ENCODE results near the gene MYH9.

Gene MYH9

DNA sequence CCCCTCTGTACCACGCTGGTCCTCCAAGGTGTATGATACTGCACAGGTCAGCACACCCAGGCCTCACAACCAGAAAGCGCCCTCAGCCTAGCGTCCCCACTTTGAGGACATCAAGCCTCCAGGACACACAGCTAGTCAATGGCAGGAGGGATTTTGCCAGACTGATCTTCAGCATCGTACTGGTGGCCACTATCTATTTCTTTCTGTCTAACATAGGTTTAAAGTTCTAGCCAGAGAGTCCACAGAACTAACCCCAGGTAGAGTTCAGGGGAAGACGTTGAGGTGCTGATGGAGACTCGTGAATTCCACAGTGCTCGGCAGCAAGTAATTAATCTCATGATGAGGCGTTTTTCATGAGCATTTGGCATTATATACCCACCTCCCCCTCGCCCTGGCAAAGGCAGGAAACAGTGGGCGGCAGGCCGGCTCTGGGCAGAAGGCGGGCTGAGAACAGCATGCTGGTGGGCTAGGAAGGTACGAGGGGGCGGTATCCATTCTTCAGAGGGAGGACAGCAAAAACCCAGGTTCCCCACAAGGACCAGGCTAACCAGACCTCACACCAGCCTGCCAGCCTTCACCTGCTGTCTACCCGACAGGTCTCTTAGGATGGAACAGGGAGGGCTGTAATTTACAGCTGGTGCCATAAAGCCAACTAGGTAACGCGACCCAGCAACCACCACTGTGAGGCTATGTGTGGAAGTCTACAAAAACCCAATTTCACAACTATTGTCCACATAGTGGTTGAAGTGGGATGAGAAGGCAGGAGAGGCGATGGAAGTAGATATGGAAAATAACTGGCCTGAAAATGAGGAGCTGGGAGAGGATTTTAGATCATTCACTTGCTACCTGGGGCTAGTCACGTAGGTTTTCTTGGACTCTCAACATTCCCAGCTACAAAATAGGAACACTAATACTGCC lies 18.5 kb downstream of the MYH9 start:
- DNase-seq (ENCODE audit: extremely low read depth in 1 of 2, low read depth in 1 of 2): no peak

DNA sequence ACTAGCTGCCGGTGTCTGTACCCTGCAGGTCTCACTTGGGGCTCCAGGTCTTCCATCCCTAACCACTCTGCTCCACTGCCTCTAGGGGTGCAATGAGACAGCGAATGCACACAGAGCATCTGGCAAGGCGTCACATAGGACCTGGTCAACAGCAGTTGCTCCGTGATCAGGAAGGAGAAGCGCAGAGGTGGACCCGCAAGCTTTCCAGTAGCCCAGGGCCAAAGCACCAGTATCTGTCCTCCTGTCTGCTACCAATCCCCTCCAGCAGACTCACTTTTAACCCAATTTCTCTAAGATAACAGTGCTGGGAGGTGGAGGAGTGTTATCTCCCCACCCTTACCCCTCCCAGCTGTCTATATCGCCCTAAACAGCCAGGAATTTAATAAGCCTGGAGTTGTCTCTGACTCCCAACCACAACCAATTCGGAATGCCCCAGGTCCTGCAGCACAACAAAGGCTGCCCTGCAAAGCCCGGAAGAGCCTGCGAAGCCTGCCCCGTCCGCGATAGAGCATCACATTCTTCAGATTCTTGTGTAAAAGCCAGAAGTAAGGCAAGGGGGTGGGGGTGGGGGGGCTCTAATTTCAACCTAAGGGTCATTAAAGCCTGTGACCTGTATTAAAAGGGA lies 19.3 kb downstream of the MYH9 start:
- no peak for DNase-seq (ENCODE audit: extremely low read depth in 1 of 2, low read depth in 1 of 2)

DNA sequence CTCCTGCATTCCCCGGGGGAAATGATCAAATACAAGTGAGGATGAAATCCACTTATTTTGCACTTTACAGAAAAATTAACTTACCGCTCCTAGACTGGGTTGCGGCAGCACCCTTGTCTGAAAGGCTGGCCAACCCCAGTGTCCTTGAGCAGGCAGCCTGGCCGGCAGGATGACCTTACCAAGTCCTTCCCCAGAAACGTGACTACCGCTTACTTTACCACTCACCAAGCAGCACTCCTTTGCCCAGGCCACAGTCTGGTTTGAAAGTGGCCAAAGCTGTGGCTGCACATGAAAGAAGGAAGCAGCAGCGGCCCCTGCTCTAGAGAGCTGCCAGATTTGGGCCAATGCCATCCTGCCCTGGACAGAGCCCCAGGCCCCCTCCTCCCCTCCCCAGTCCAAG lies 20.3 kb downstream of the MYH9 start:
- DNase-seq (ENCODE audit: extremely low read depth in 1 of 2, low read depth in 1 of 2): no peak

GRCh38 chr22:36367066-36367465 lies 20.7 kb downstream of the MYH9 start:
- no peak for DNase-seq (ENCODE audit: extremely low read depth in 1 of 2, low read depth in 1 of 2)

- DNase-seq (ENCODE audit: extremely low read depth in 1 of 2, low read depth in 1 of 2): no peak
Observed at GRCh38 chr22:36366291-36366708, 21.5 kb downstream of the MYH9 start.

- peak; percentile 62 to 90 for DNase-seq (ENCODE audit: extremely low read depth in 1 of 2, low read depth in 1 of 2)
Observed at GRCh38 chr22:36365020-36365411, 22.8 kb downstream of the MYH9 start.

DNA sequence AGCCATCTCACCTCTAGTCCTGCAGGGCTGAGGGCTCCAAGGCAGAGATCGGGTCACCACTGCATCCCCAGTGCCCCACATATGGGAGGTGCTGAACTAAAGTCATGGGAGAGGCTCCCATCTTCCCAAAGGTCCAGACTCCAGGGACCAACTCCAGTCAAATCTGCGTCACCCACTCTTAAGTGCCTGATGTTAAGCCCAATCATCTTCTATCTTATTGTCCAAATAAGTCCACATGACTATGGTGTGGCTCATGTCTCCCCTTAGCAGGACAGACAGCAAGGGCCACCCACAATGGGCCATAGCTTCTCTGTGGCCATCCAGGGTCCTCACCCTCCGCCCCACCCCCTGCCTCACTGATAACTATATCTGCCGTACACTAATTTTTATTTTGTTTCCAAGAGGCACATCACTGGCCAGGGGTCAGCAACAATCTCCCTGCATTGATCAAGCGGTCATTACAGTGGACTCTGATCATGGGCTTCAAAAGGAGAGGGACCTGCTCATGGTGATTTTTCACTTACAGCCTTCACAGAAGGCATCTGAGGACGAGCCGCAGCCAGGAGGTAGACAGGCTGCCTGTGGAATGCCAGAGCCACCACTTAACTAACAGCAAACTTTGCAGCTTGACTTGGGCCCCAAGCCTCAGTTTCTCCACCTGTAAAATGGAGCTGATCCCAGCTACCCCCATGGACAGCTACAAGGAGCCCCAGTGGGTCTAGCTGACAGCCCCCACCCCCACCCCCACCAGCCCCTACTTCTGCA lies 23.3 kb downstream of the MYH9 start:
- no peak for DNase-seq (ENCODE audit: extremely low read depth in 1 of 2, low read depth in 1 of 2)

DNA sequence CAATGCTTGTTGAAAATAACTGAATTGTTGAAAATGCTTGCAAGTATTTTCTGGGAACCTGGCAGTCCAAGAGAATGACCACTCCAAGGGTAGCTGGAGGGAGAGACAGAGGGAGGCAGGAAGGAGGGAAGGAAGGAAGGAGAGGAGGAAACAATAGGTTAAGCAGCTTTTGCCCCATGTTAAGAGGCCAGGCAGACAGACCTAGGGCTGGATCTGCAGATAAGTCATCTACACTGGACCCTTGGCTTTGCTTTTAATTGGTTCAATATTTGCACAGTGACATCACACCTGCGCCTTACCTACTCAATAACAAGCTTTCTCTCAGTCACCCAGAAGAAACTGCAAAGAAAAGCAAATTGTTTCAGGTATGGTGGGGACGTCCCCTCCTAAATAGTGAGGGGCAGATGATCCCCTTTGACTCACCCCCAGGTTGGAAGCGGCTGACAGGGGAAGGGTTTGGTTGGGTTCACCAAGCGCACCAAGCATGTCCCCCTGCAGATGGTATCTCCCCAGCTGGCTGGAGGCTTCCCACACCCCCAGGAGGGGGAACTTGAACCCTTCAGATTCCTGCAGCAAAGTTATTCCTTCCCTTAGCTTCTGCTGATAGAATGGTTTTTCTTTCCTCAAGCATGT lies 24.3 kb downstream of the MYH9 start:
- no peak for DNase-seq (ENCODE audit: extremely low read depth in 1 of 2, low read depth in 1 of 2)

- no peak for DNase-seq (ENCODE audit: extremely low read depth in 1 of 2, low read depth in 1 of 2)
Observed at GRCh38 chr22:36362932-36363331, 24.8 kb downstream of the MYH9 start.

DNA sequence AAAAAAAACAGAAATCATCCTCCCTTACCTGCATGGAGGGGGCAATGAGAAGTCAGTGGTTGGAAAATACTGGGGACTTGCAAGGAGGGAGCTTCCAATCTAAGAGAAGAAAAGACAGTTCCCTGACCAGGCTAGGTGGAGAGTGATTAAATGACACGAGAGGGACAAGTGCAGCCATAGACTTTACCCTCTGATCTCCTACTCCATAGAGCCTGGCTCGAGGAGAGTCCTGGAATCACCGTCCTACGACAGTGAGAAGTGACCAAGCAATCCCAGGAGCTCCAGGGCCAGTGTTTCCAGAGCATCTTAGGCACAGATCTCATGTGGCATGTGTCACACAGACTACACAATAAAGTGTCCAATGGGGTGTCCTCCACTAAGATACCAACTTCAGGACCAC lies 25.7 kb downstream of the MYH9 start:
- no peak for DNase-seq (ENCODE audit: extremely low read depth in 1 of 2, low read depth in 1 of 2)

GRCh38 chr22:36360871-36361383 lies 26.8 kb downstream of the MYH9 start:
- DNase-seq (ENCODE audit: extremely low read depth in 1 of 2, low read depth in 1 of 2): no peak

DNA sequence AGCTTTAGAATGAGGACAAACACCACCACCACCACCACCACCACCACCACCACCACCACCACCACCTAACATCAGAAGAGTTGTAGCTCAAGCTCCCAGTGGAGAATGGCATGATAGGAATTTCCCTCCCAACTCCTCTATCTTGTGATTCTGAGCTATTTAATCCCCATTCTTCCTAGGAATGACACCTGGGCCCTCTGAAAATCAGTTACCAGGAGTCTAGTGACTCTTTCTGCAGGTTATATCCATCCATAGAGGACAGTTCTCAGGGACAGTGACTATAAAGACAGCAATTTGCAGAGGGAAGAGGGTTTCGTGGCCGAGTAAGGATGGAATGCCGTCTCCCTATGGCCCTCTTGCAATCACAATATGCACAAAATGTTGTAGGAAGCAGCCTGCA lies 27.8 kb downstream of the MYH9 start:
- no peak for DNase-seq (ENCODE audit: extremely low read depth in 1 of 2, low read depth in 1 of 2)

- no peak for DNase-seq (ENCODE audit: extremely low read depth in 1 of 2, low read depth in 1 of 2)
Observed at GRCh38 chr22:36359470-36359996, 28.2 kb downstream of the MYH9 start.

DNA sequence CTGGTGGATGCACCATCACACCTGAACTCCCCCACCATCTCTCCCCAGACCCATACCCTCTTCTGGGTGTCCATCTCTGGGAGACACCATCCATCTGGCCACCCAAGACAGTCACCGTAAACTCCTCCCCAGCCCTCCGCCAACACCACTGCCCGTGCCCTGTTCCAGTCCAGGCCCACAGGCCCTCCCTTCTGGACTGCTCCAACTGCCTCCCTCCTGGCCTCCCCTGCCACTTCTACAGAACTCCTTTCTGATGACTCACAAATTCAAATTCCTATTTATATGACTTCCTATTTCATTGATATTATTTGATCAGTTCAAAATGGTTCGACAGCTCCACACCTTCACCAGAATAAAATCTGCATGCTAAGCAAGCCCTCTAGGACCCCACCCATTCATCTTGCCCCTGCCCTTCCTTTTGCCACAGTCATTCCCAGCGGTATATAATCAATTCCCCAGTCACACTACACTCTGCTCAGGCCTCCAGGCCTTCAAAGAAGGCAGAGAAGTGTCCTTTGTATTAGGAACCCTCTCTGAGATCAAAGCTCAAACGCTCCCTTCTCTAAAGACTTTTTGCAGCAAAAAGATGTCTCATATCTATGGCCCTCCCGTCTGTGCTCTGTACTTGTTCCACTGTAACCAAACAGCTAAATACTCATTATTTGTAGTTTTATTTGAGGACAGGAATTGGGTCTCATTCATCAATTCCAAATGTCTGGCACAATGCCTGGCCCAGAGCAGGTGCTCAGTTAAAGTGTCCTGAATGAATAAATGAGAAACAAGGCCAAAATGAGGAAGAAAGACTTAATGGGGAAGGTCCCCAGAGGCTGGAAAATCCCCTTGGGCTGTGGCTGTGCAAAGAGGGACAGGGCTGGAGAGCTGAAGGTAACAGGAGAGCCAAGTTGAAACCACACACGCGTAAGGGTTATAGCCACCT lies 29.0 kb downstream of the MYH9 start:
- no peak for DNase-seq (ENCODE audit: extremely low read depth in 1 of 2, low read depth in 1 of 2)

GRCh38 chr22:36356708-36357624 lies 30.8 kb downstream of the MYH9 start:
- DNase-seq (ENCODE audit: extremely low read depth in 1 of 2, low read depth in 1 of 2): no peak

DNA sequence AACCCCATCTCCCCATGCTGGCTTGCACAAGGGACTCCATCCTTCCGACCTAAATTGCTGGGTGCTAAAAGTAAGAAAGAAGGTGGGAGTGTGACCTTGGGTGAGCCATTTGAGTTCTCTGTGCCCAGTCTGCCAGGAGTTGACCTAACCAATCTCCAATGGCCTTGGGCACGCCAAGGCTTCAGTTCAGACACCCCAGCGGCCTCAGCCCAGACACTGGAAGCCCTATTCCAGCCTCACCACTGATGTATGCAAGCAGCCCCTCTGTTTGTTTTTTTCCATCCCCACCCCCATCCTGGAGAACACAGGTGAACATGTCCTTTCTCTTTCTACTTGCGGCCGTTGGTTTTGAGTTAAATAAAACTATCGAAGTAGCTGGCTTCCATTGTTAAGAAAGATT lies 31.9 kb downstream of the MYH9 start:
- no peak for DNase-seq (ENCODE audit: extremely low read depth in 1 of 2, low read depth in 1 of 2)

GRCh38 chr22:36355362-36355761 lies 32.4 kb downstream of the MYH9 start:
- no peak for DNase-seq (ENCODE audit: extremely low read depth in 1 of 2, low read depth in 1 of 2)

DNA sequence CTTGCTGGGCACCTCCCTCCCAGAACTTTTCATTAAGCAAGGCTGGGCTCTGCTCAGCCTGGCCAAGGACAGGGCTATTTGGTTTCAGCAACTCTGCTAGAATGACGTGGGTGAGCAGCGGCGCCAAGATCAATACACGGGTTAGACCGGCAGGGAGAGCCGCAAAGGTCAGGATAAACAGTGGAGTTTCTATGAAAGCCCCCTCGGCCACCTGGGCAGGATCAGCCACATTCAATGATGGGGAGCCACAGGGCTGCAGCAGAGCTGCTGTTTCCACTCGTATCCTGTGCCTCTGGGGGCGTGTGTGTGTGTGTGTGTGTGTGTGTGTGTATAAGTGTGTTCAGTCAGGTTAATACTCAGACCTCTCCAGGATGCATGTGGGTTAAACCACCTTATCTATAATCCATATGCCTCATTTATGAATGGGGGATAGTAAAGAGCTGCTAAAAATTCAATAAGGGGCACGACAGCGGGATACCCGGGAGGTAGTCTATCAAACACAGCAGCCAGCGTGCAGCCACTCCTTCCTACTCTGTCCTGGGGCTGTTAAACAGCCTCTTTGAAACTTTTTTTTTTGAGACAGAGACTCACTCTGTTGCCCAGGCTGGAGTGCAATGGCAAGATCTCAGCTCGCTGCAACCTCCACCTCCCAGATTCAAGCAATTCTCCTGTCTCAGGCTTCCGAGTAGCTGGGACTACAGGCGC lies 34.8 kb downstream of the MYH9 start:
- no peak for DNase-seq (ENCODE audit: extremely low read depth in 1 of 2, low read depth in 1 of 2)
